Left colon (tissue), 2 donors: Measurements from ENCODE around the gene PLEKHJ1. TPM values are rescaled to one million over a fixed set of nuclear protein-coding genes. Genes with fewer than 3 reads are reported as not detected.

Experiments used
- ATAC-seq: fragments of 200-7000 bp; cut with Tn5 transposase; one replicate; pipeline ENCODE4 v1.9.1; 2020; ENCODE audit warnings: mild to moderate bottlenecking, moderate library complexity
- DNase-seq, 2 donors: peaks; one replicate each; pipeline ENCODE4 v3.0.0-alpha.2; 2020
- intact Hi-C, 2 donors: fragments of 100-400 bp; cut with DNase I in 1 of 2; cut with micrococcal nuclease in 1 of 2; formaldehyde crosslinking; loops; one replicate each; pipeline versions ENCODE4 v1.11.2 to v1.14.0; 2022; cut with DNase I, micrococcal nuclease
- total RNA-seq, 2 donors: library from RNA; stranded (reverse); fragmentation: NEBNext Ultra II Directional; extraction: Animal tissue kit (Norgen Biotek cat#: 25700); gene quantifications; one replicate each; pipeline ENCODE4 v1.2.1, GENCODE V29; 2021
- donor health status: DM: no; HTN: no; CAD: no.
- donor health status: DM: yes; HTN: yes; CAD: no.

The PLEKHJ1 gene
- total RNA-seq, 2 donors from 2014 or later: 198 to 213 TPM

GRCh38 chr19:2252797-2253105 is 16.6 kb upstream of the PLEKHJ1 start:
- ATAC-seq (no peak), DNase-seq (no peak)
- intact Hi-C loops: no loop called here

- DNase-seq (no peak), ATAC-seq (no peak)
- intact Hi-C loops: no loop called here
Observed at GRCh38 chr19:2252055-2252796, 16.1 kb upstream of the PLEKHJ1 start.

DNA sequence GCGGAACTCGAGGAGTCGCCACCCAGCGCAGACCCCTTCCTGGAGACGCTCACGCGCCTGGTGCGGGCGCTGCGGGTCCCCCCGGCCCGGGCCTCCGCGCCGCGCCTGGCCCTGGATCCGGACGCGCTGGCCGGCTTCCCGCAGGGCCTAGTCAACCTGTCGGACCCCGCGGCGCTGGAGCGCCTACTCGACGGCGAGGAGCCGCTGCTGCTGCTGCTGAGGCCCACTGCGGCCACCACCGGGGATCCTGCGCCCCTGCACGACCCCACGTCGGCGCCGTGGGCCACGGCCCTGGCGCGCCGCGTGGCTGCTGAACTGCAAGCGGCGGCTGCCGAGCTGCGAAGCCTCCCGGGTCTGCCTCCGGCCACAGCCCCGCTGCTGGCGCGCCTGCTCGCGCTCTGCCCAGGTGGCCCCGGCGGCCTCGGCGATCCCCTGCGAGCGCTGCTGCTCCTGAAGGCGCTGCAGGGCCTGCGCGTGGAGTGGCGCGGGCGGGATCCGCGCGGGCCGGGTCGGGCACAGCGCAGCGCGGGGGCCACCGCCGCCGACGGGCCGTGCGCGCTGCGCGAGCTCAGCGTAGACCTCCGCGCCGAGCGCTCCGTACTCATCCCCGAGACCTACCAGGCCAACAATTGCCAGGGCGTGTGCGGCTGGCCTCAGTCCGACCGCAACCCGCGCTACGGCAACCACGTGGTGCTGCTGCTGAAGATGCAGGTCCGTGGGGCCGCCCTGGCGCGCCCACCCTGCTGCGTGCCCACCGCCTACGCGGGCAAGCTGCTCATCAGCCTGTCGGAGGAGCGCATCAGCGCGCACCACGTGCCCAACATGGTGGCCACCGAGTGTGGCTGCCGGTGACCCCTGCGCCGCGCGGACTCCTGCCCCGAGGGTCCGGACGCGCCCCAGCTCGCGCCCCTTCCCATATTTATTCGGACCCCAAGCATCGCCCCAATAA is 15.3 kb upstream of the PLEKHJ1 start:
- intact Hi-C loops: no loop called here
- DNase-seq (no peak), ATAC-seq (no peak)

DNA sequence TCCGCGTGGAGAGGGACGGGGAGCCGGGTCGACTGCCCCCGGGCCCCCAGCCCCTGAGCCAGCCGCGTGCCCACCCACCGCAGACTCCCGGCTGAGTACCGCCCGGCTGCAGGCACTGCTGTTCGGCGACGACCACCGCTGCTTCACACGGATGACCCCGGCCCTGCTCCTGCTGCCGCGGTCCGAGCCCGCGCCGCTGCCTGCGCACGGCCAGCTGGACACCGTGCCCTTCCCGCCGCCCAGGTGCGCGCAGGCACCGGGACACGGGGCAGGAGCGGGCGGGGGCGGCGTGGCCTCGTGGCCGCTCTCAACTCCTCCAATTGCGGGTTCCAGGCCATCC is 14.6 kb upstream of the PLEKHJ1 start:
- ATAC-seq: no peak
- intact Hi-C loops: no loop called here
- DNase-seq: no peak

- ATAC-seq (peak; percentile 16), DNase-seq (no peak)
- intact Hi-C loops: loop anchor here in 1 of 2 donors (10.0 kb wide), 1 partner anchor 75 kb away; the partner anchor contains the start of genes LSM7 and SPPL2B
Observed at GRCh38 chr19:2249880-2250765, 14.0 kb upstream of the PLEKHJ1 start.

DNA sequence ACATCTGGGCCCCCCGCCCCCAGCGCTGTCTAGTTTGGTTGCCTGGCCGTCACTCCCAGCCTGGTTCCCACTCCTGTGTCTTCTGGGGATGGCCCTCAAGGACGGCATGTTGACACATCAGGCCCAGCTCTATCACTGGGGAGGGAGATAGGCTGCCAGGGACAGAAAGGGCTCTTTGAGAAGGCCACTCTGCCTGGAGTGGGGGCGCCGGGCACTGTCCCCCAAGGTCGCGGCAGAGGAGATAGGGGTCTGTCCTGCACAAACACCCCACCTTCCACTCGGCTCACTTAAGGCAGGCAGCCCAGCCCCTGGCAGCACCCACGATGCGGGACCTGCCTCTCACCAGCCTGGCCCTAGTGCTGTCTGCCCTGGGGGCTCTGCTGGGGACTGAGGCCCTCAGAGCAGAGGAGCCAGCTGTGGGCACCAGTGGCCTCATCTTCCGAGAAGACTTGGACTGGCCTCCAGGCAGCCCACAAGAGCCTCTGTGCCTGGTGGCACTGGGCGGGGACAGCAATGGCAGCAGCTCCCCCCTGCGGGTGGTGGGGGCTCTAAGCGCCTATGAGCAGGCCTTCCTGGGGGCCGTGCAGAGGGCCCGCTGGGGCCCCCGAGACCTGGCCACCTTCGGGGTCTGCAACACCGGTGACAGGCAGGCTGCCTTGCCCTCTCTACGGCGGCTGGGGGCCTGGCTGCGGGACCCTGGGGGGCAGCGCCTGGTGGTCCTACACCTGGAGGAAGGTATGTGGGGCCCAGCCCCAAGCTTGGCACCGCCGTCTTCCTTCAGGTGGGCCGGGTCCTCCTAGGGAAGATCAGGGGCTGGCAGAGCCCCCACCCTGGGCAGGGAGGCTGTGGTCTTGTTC is 13.1 kb upstream of the PLEKHJ1 start, which contains the start of gene AMH:
AMH (plus strand) TSS at position 314 of the 857 bp plus-strand sequence; CDS start at position 324, 10 bp downstream.
- ATAC-seq (peak; percentile 14), DNase-seq (no peak)
- intact Hi-C loops: loop anchor here in 1 of 2 donors (10.0 kb wide), 1 partner anchor 76 kb away; the partner anchor contains the start of genes LSM7 and SPPL2B

GRCh38 chr19:2248136-2249009 is 12.2 kb upstream of the PLEKHJ1 start:
- no peak for ATAC-seq
- DNase-seq: no peak
- intact Hi-C loops: loop anchor here in 1 of 2 donors (10.0 kb wide), 1 partner anchor 76 kb away; the partner anchor contains the start of genes LSM7 and SPPL2B

DNA sequence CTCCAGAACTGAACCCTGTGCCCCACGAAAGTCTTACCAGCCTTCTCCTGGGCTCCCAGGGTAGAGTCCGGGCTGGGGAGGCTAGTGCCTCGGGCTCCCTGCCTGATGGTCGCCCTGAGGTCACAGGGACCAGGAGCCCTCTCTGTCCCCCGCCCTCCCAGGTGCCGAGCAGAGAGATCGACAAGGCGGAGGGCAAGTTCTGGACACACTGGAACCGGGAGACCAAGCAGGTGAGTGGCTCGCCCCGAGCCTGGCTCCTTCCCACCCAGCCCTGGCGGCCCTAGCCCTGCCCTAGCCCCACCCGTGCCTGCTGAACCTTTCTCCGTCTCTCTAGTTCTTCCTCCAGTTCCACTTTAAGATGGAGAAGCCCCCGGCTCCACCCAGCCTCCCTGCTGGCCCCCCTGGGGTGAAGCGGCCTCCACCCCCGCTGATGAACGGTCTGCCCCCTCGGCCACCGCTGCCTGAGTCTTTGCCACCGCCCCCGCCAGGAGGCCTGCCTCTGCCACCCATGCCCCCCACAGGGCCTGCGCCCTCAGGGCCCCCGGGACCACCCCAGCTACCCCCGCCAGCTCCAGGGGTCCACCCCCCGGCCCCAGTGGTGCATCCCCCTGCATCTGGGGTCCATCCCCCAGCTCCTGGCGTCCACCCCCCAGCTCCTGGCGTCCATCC is 11.4 kb upstream of the PLEKHJ1 start:
- intact Hi-C loops: loop anchor here in 1 of 2 donors (10.0 kb wide), 1 partner anchor 77 kb away; the partner anchor contains the start of genes LSM7 and SPPL2B
- ATAC-seq: no peak
- no peak for DNase-seq

DNA sequence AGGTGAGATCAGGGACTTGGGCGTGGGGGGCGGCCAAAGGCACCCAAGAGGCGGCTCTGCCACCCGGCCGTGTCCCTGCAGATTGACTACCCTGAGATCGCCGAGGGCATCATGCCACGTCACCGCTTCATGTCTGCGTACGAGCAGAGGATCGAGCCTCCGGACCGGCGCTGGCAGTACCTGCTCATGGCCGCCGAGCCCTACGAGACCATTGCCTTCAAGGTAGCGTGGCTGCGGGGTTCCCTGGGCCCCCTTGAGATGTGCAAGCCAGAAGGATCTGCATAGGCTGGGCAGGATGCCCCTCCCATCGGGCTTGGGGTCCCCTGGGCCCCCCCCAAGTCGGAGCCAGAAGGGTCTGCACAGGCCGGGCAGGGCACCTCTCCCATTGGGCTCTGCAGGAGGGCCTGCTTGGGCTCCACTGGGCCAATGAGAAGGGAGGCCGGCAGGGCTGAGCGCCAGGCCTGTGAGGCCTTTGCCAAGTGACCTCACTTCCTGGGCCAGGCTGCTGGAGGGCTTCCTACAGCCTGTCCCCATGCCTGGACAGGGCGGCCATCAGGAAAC is 10.8 kb upstream of the PLEKHJ1 start:
- ATAC-seq (no peak), DNase-seq (no peak)
- intact Hi-C loops: loop anchor here in 1 of 2 donors (10.0 kb wide), 1 partner anchor 78 kb away; the partner anchor contains the start of genes LSM7 and SPPL2B

DNA sequence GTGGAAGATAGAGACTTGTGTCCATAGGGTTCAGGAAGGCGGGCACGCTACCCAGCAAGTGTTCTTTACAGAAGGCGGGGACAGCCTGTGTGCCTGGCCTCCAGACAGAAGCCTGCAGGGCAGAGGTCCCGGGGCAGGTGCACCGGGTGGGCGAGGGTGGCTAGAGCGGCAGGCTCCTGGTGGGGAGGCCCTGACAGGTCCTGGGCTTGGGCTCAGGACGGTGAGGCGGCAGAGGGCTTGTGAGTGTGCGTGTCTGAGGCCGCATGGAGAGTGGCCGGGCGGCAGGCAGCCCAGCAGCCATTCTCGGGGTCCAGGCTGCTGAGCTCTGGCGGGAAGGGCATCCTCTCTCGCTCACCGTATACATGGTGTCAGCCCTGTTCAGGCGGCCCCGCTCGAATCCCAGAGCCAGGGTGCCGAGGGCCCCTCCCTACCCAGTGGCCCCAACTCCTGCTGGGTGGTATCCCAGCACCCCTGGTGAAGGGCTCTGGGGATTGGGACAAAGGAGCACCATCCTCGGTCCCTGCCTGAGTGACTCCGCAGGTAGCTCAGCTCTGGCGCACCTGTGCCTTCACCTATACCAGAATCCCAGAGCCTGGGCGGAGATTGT is 10.0 kb upstream of the PLEKHJ1 start:
- DNase-seq (no peak), ATAC-seq (no peak)
- intact Hi-C loops: loop anchor here in 1 of 2 donors (10.0 kb wide), 1 partner anchor 79 kb away; the partner anchor contains the start of genes LSM7 and SPPL2B

DNA sequence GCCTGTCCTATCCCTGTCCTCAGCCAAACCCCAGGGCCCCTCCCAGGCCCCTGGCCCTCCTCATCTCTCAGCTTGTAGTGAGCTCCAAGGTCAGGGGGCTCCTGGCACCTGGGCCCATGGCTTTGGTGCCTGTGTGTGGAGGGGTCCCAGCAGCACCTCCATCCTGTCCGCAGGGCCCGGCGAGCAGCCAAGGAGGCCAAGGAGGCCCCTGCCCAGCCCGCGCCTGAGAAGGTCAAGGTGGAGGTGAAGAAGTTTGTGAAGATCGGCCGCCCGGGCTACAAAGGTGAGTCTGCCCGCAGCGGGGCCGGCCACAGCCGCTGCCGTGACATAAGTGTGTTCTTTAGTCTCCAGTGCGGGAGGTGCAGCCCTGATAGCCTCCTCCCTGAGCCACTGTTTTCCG is 9.1 kb upstream of the PLEKHJ1 start:
- ATAC-seq (no peak), DNase-seq (no peak)
- intact Hi-C loops: loop anchor here in 1 of 2 donors (10.0 kb wide), 1 partner anchor 80 kb away; the partner anchor contains the start of genes LSM7 and SPPL2B

- no peak for DNase-seq
- intact Hi-C loops: loop anchor here in 1 of 2 donors (10.0 kb wide), 1 partner anchor 80 kb away; the partner anchor contains the start of genes LSM7 and SPPL2B
- ATAC-seq: no peak
Observed at GRCh38 chr19:2244486-2244885, 8.4 kb upstream of the PLEKHJ1 start.

- DNase-seq (no peak), ATAC-seq (no peak)
- intact Hi-C loops: loop anchor here in 1 of 2 donors (10.0 kb wide), 1 partner anchor 81 kb away; the partner anchor contains the start of genes LSM7 and SPPL2B
Observed at GRCh38 chr19:2244125-2244411, 7.9 kb upstream of the PLEKHJ1 start.

DNA sequence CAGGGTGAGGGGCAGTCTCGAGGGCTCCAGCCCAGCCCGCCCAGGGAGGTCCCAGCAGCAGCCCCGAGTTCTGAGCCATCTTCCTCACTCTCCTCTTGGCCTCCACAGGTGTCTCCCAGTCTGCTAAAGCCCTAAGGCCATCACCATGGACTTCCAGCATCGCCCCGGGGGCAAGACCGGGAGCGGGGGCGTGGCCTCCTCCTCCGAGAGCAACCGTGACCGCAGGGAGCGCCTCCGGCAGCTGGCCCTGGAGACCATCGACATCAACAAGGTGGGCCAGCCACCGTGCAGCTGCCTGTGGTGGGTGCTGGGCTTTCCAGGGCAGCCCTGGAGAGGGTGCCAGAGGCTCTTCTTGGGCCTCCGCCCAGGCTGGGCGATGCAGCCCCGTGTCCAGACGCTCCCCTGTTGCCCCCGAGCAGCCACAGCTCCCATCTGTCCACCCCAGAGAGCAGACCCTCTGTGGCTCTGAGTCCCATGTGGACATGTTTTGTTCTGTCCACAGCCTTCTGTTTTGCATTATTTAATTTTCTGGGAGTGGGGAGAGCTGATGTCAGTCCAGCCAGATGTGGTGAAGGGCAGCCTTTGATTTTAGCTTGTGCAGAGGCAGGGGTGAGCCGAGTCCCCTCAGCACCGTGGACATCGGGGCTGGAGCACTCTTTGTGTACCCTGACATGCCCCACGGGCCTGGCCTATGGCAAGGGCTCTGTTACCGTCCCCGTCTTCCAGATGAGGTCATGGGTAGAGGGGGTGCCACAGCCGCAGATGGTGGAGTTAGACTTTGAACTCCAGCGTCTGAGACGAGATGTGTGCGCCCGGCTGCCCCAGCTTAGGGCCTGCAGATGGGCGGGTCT is 7.4 kb upstream of the PLEKHJ1 start:
- intact Hi-C loops: loop anchor here in 1 of 2 donors (10.0 kb wide), 1 partner anchor 81 kb away; the partner anchor contains the start of genes LSM7 and SPPL2B
- ATAC-seq (peak; percentile 70), DNase-seq (no peak)
